SK-N-DZ (cell line): ENCODE results near the gene PPM1L. TPM values are rescaled to one million over a fixed set of nuclear protein-coding genes. Genes with fewer than 3 reads are reported as not detected.
A peak's percentile ranks its signal among the peaks of the same experiment; 100 is the strongest.
"Not testable (repeated sequence)": the region's sequence is repeated elsewhere in the genome, so short reads cannot be mapped to it uniquely, and the experiment has no call there.

Experiments
- DNase-seq: peaks from one replicate; pipeline ENCODE4 v3.0.0-alpha.2; 2015; ENCODE audit warnings: low spot score
- polyA plus RNA-seq, 2 experiments: library from polyadenylated mRNA; depleted of rRNA; stranded (reverse); fragments of >200 nt; gene quantifications; 2 replicates each; pipeline ENCODE4 v1.2.3, GENCODE V29; 2014

Gene PPM1L
- polyA plus RNA-seq (2014; cell fraction: cytosol; rRNA removed) = 11.2 and 18.1 TPM in 2 replicates
- polyA plus RNA-seq (2014; cell fraction: nucleus; rRNA removed) = 8.3 and 10.3 TPM in 2 replicates

DNA sequence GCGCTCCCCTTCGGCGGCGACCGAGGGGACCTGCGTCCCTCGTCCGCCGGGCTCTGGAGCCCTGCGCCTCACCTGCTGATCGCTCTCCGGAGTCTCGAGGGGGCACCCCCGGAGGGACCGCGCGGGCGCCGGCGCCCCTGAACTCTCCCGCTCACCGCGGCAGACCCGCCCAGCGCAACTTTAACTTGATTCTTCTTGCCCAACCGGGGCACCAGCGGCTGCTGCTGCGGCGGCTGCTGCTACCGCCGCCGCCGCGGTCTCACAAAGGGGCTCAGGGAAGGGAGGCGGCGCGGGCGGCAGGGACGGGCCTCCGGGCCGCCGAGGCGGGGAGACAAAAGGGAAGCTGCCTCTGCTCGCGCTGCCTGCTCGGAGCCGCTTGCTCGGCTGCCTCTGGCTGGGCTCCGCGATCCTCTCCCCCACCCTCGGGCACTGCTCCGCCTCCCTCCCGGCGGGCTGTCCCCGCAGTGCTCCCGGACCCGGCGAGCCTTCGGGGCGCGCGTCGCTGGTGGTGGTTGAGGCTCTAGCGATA is at the start of gene PPM1L:
Gene PPM1L (plus strand): TSS at position 456 of the 529 bp plus-strand sequence.
- no peak for DNase-seq

DNA sequence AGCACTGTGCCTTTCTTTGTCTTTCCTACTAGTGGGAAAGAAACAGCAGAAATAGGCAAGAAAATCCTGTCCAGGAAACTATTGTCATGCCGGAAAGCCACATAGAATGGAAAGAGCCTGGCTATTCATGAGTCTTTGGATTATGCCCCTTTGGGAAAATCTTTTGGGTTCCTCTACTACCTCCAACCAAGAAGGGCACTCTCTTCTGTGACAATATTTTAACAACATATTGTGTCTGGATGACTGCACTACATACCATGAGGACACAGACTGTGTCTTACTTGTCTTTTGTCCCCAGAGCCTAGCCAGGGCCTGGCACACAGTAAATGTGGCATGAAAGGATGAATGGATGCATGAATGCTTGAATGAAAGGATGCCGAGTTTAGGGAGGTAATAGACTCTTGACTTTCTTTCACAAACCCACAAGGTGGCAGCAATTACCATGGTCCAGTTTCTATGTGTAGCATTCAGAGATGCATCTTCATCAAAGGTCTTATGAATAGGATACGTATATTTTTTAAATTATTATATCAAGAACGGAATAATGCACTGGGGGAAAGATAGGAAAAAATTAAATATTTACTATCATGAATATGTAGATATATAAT is 48.7 kb upstream of the PPM1L start:
- DNase-seq = peak; percentile 72

DNA sequence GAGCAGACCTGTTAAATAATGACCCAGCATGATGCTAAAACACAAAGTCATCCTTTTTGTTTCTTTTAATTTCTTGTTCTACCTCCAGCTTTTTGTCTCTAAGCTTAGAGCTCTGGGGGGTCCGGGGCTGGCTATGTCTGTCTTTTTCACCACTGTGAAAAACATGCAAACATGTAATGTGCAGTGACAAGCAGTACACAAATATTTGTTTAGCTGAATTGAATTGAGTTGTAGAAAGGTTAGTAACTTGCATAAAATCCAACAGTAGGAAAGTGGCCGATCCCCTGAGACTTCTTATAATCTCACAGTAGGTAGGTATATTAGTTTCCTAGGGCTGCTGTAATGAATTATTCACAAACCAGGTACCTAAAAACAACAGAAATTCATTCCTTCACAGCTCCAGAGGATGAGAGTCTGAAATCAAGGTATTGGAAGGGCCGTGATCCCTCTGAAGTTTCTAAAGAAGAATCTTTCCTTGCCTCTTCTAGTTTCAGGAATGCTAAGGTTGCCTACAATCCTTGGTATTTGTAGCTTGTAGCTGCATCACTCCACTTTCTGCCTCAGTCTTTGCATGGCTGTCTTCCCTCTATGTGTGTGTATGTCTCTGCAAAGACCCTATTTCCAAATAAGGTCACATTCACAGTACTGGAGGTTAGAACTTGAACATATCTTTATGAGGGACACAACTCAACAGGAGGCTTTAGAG is 46.4 kb upstream of the PPM1L start:
- no peak for DNase-seq

DNA sequence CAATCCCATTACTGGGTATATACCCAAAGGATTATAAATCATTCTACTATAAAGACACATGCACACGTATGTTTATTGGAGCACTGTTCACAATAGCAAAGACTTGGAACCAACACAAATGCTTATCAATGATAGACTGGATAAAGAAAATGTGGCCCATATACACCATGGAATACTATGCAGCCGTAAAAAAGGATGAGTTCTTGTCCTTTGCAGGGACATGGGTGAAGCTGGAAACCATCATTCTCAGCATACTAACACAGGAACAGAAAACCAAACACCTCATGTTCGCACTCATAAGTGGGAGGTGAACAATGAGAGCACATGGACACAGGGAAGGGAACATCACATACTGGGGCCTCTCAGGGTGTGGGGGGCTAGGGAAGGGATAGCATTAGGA is 42.9 kb upstream of the PPM1L start:
- not testable (repeated sequence) for DNase-seq

DNA sequence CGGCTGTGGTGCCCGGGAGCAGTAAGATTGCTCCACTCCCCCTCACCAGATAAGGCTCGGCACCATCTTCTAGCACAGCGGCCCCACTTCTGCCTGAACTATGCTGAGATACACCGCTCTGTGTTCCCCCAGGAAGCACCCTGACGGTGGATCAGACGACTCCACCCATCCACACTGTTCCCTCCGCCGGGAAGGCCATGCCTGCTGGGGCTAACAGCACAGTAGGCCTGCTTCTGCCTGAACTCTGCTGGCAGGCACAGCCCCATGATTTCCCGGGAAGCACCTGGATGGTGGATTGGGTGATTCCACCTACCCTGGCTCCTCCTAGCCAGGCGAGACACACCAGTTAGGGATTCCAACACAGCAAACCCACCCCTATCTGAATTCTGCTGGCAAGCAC is 36.3 kb upstream of the PPM1L start:
- no peak for DNase-seq

DNA sequence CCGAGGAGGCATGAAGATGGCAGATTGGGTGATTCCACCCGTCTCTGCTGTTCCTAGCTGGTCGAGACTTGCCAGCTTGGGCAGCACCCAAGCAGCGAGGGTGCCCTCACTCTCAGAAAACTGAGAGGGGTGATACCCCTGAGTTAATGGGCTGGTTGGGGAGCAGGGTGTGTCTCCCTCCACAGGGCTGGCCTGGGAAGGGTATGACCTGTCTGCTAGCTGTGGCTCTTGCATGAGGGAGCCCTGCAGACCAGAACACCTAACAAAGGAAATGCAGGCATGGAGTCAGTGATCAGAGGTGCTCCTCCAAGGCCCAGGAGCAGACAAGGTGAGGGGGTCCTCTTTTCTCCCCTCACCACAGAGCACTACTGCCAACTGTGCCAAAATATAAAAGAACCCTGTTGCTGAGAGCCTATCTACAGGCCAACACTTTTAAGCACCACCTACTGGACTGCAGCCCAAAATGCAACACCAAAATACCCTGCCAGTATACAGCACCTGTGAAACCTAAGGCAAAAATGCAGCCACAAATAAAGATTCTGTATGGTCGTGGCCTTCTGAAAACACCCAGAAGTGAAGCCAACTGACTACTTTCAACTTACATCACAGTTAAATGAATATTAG is 35.8 kb upstream of the PPM1L start:
- peak; percentile 32 for DNase-seq

DNA sequence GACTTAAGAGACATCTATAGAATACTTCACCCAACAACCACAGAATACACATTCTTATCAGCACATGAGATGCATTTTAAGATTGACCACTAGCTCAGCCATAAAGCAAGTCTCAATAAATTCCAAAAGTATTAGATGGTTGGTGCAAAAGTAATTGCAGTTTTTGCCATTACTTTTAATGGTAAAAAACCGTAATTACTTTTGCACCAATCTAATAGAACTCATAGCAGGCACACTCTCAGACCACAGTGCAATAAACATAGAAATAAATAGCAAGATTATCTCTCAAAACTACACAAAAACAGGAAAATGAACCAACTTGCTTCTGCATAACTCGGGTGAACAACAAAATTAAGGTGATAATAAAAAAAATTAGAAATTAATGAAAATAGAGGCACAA is 33.7 kb upstream of the PPM1L start:
- no peak for DNase-seq

DNA sequence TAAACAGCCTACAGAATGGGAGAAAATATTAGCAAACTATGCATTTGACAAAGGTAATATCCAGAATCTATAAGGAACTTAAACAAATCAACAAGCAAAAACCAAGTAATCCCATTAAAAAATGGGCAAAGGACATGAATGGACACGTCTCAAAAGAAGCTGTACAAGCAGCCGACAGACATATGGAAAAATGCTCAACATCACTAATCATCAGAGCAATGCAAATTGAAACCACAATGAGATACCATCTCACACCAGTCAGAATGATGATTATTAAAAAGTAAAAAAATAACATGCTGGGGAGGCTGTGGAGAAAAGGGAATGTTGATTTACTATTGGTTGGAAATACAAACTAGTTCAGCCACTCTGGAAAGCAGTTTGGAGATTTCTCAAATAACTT is 30.7 kb upstream of the PPM1L start:
- no peak for DNase-seq

DNA sequence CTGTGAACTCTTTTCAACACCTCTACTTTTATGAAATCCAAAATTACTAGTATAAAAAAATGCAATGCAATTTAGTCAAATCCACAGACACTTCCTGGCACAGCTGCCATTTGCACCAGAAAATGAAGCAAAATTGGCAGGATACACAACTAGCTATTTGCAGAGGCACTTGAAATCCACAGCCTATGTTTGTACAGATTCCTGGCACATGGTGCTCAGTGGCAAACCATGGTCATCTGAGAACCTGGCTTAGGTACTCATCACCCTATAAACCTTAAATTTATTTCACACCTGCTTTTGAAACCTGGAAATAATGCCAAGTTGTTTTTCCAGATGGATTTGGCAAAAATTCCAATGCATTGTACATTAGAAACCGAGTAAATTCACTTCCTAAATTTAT is 20.2 kb upstream of the PPM1L start:
- no peak for DNase-seq

DNA sequence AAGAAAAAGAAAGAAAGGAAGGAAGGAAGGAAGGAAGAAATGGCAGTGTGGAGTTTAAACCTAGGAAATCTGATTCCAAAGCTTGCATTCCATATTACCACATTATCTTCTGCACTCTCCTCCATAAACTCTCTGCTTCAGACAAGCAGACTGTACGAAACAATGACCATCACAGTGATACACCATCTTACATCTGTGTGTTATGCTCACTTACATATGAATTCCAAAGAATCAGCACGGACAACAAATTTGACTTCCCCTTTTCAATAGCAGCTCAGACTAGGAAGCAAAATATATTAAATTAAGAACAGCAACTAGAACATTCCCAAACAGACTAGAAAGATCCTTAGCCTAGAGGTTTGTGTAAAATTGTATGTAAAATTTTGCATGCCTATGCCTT is 18.0 kb upstream of the PPM1L start:
- no peak for DNase-seq

DNA sequence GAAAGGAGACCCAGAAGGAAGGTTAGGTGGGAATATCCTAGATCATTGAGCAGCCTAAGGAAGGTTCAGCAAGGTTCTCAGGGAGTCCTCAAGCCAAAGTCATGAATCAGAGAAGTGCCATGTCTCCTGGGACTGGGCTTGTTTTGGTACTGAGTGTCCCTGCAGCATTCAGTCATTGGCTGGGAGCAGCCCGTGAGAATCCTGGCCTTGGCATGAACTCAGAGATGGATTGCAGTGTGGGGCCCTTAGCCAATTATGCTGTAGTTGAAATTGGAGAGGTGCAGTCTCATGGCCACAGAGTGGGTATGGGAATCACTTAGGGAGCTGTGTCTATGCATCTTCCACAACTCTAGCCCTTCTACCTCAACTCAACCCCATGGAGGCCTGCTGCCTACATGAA is 17.0 kb upstream of the PPM1L start:
- DNase-seq = no peak

DNA sequence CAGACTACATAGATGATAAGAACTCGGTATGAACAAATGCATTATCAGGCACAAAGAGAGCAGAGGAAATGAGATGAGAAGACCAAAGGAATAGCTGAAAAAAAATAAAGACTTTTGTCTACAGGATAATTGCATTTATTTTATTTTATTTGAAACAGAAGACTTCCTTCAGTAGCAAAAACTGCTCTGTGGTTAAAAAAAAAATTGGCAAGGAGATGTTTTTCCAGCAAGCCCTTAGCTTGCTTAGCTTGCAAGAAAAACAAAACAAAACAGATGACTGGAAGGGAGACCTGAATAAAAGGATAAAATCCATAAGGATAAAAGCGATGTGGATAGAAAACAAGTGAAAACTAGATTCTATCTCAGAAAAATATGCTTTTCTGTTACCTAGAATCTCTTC is 9.1 kb upstream of the PPM1L start:
- no peak for DNase-seq

DNA sequence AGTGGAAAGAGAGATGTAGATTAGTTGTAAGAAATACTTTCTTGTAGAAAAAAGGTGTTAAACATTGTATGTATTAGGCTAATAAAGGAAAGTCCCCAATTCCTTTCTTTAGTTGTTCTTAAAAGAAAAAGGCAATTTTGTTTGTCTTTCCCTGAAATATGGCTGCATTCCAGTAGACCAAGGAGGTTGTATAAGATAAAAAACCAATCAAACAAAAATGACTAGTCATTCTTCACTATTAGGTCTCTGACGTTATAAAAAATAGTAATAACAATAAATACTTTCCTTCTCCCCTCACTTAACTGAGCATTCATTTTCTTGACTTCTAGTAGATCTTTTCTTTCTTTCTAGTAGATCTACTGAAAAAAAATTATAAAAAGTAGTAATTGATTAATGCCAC is 8.6 kb upstream of the PPM1L start:
- DNase-seq = no peak

DNA sequence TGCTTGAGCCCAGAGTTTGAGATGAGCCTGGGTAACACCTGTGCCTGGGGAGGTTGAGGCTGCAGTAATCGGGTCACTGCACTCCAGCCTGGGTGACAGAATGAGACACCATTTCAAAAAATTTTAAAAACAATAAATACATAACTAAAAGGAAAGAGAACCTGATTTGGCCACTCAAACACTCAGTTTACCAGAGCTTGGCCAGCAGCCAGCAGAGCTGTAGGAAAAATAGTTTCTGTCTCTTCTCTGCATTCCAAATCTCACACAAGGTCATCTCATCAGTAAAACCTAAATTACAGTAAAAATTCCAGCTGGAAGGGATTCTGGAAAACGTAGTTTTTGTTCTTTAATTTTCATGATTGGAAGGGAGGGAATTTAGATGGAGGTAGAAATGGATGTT is 7.8 kb upstream of the PPM1L start:
- DNase-seq = no peak

DNA sequence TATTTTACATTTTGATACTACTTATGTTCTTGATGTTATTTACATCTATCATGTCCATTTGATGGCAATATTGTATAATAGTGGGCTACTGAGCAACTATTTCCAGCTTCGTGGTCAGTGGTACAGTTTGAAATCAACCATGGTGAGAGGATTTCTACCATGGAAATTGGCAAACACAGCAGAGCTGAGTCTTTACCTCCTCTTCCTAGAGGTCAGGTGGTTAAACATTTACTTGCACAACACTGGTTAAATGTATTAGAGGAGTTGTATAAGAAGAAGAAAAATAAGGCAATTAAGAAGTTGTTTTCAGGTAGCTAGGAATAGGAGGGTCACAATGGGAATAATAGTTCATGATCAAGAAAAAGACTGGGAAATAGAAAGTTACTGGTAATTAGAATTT is 7.2 kb upstream of the PPM1L start:
- no peak for DNase-seq

DNA sequence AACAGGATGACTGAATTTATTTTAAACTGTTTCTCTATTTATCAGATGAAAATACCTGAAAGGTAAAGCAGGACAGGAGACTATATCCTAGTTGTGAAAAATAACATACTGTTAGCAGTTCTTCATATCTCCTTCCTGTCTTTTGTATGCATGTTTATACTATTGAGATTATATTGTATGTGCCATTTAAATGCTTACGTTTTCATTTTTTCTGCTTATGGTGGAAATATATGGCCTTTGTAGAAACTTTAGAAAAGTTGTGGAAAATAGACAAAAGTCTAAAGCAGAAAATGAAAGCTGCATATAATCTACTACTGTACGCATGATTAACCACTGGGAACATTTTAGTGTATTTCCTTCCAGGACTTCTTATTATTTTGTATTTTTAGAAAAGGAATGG is 2.1 kb upstream of the PPM1L start:
- no peak for DNase-seq

DNA sequence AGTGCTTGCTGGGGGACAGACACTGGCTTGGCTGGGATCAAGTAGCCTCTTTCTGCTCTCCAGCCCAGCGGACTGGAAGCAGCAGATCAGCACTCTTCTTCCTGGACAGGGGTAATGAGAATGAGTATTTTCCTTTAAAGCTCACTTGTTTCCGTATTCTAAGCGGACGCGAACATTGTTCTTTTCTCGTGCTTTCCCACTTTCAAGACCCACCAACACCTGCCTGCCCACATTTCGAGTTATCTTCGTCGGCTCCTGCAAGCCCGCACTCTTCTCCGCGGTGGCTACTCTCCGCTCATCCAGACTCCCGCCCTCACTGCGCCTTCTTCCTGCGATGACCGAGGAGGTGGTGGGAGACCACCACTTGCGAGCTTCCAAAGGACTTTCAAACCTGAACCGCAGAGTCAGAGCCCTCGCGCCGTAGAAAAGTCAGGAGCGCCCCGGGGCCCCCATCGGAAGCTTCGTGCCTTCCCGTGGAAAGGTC is 1.6 kb upstream of the PPM1L start:
- peak; percentile 68 for DNase-seq

DNA sequence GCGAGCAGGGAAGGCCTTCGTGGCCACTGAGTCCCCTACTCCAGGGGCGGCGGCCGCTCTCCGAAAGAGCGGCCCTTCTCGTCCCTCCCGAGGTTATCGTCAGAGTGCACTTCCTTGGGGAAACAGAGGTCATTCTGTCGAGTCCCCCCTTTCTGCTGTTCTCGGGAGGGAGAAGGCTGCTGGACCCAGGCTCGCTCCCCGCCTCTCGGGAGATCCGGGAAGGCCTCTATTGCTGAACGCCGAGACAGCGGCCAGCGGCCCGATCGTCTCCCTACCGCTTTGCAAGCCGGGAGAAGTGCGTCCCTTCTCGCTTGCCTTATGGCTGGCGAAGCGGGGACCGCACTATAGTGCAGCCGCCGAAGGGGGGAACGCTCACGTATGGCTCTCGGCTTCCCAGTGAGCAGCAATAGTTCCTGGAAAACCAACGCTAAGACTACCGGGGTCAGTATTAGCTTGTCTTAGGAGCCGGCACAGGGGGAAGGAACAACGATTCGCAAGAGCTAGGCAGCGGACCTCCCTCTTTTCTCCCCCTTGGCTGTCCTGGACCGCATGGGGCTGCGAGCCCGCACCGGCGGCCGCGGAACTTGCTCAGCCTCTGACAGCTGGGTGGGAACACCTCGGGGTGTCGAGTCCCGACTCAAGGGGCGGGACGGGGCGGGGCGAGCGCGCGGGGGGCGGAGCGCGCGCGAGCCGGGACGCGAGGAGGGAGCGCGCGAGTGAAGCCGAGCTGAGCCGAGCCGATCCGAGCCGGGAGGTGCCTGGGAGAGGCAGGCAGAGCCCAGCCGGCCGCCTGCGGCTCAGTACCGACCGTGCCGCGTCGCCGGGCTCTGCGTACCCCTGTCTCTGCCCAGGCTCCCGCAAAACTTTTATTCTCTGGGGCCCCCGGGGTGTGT is 930 bp upstream of the PPM1L start:
- DNase-seq = peak; percentile 96

DNA sequence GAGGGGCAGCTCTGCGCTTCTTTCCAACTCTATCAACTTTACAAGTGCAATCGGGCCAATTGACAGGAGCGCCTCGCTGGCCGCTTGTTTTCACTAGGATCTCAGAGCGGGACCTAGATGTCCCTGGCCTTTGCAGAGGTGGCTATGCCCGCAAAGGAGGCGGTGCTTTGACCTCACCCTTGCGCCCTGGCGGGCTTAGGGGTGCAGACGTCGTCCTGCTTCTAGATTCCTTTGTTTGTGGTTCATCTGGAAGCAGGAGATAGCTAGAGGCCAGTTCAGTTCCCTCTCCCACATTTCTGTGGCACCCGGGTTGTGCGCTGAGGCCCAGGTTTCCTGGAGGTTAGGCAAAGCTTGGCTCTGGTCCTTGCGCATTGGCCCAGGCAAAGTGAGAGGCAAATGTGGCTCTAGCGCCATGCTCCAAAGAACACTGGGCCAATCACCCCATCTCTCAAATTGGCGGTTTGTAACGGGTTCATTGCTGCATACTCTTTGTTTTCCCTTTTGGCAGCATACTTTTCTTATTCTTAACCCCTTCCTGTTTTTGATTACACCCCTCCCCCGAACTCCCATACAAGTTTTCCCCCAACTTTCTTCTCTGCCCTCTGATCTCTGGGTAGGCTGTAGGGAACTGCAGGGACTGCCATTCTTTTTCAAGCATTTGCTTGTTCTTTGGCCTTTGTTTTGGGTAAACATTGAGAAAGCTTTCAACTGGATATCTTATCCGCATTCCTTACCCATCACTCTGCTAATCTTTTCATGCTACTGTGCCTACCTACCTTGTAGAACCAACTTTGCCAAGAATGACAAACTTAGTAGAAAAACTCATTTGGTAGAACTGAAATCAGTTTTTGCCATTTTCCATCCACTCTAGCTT is 1.4 kb downstream of the PPM1L start:
- DNase-seq = peak; percentile 59

DNA sequence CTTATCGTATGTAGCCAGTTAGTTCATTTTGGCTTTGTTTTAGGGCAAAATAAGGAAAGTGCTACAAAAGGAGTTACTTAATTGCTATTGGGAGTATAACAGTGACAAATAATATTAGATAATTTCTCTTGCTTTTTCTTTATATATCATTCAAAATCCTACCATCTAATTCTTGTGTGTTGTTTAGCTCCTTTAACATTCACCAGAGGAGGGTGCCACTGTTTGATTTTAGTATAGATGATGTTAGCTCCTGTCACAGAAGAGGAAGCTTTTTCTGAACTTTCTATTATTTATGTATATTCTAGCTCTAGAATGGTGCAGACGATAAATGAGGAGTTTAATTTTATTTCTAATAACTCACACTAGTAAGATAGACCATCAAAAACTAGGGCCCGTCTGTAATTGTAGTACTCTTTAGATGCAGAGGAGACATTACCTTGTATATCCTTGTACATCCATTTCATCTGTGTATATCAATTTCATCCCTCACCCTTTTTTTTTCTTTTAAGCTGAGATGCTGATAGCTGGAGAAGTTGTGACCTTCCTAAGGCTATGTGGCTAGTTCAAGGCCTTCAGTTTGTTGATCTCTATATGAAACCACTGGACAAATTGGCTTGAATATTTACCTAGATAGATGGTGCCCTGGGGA is 3.0 kb downstream of the PPM1L start:
- no peak for DNase-seq
